K562 (cell line): Measurements from ENCODE around the gene VASH1. TPM values are rescaled to one million over a fixed set of nuclear protein-coding genes. Genes with fewer than 3 reads are reported as not detected.

Experiments used
- ATAC-seq: fragments of 200-7000 bp; cut with Tn5 transposase; 3 replicates; pipeline ENCODE4 v1.9.1; 2020; ENCODE audit warnings: moderate library complexity
- BruUV-seq: library from RNA; stranded (reverse); fragments of 400-500 nt; replicated peaks from 2 replicates; lab custom pipeline; 2021; lab: Mats Ljungman, UMichigan
- CTCF ChIA-PET: fragments of 300-600 bp; formaldehyde crosslinking; extraction: SDS; loops from one replicate; lab custom pipeline; 2021; ENCODE audit warnings: low intra/inter-chr PET ratio; lab: Yijun Ruan, JAX
- POLR2A ChIA-PET: fragments of 300-600, 350-650 bp; sonication (Branson Sonifier 250); formaldehyde crosslinking; extraction: SDS; loops from one replicate; lab custom pipeline; 2021; ENCODE audit warnings: antibody characterized with exemption, inconsistent platforms; lab: Yijun Ruan, JAX
- DNase-seq, 4 experiments: peaks; one replicate each; pipeline versions ENCODE4 v3.0.0 to v3.0.0-alpha.2; 2011 to 2018; ENCODE audit warnings: low spot score in 3 of 4, mixed read lengths in 3 of 4; ENCODE audit errors: extremely low read depth in 1 of 4
- FAIRE-seq: peaks from 2 replicates; lab custom pipeline; 2011; peaks lifted over from hg19 to GRCh38; lab: Jason Lieb, UNC
- H2AFZ ChIP-seq: 2 replicates; pipeline ENCODE4 v1.6.0; 2011; ENCODE audit warnings: low read depth, low read length, control low read depth, inconsistent platforms
- H3K27ac ChIP-seq: fragments of 200-600 bp; 3 replicates; pipeline ENCODE4 v1.8.0; 2011; ENCODE audit warnings: low read depth, mild to moderate bottlenecking, control low read depth, inconsistent platforms, low read length, moderate library complexity, mixed read lengths; ENCODE audit errors: extremely low read depth
- H3K27me3 ChIP-seq, 2 experiments: fragments of 300-600 bp in 1 of 2; 2 replicates in 1 of 2; 3 replicates in 1 of 2; pipeline versions ENCODE4 v1.6.0 to v1.8.0; 2011; ENCODE audit warnings: inconsistent platforms in 2 of 2, low read length in 2 of 2, mild to moderate bottlenecking in 1 of 2, mixed read lengths in 1 of 2, moderate library complexity in 1 of 2; ENCODE audit not compliant: control insufficient read depth in 2 of 2, insufficient read depth in 2 of 2
- H3K36me3 ChIP-seq: fragments of 300-600 bp; 3 replicates; pipeline ENCODE4 v1.8.0; 2011; ENCODE audit warnings: mild to moderate bottlenecking, low read length, inconsistent platforms; ENCODE audit not compliant: control insufficient read depth, insufficient read depth
- H3K4me1 ChIP-seq, 2 experiments: fragments of 200-600 bp in 1 of 2; replicated peaks in 1 of 2; 2 replicates in 1 of 2; 3 replicates in 1 of 2; pipeline versions ENCODE4 v1.5.1 to v1.8.0; 2011; ENCODE audit warnings: inconsistent platforms in 2 of 2, low read length in 2 of 2, mild to moderate bottlenecking in 1 of 2, mixed read lengths in 1 of 2, moderate library complexity in 1 of 2; ENCODE audit not compliant: control insufficient read depth in 2 of 2, insufficient read depth in 2 of 2
- H3K4me2 ChIP-seq: 2 replicates; pipeline ENCODE4 v1.6.1; 2011; ENCODE audit warnings: low read length, control low read depth, inconsistent platforms, mixed read lengths; ENCODE audit not compliant: insufficient read depth
- H3K4me3 ChIP-seq: fragments of 200-600 bp; sonication (generic), shearing (Covaris generic); 2 replicates; pipeline ENCODE4 v1.5.1; 2016; ENCODE audit warnings: control low read depth, inconsistent platforms
- H3K79me2 ChIP-seq: fragments of 200-600 bp; 3 replicates; pipeline ENCODE4 v1.8.0; 2011; ENCODE audit warnings: low read length, inconsistent platforms; ENCODE audit not compliant: control insufficient read depth, insufficient read depth
- H3K9ac ChIP-seq, 2 experiments: 2 replicates each; pipeline versions ENCODE4 v1.6.0 to v1.6.1; 2011; ENCODE audit warnings: low read depth in 2 of 2, low read length in 2 of 2, control low read depth in 1 of 2, inconsistent platforms in 1 of 2, mild to moderate bottlenecking in 1 of 2, mixed read lengths in 1 of 2; ENCODE audit not compliant: insufficient read depth in 1 of 2
- H3K9me1 ChIP-seq: one replicate; pipeline ENCODE4 v1.6.0; 2011; ENCODE audit warnings: inconsistent platforms, mild to moderate bottlenecking, low read length, moderate library complexity; ENCODE audit not compliant: control insufficient read depth, insufficient read depth
- H3K9me3 ChIP-seq: replicated peaks from 2 replicates; pipeline ENCODE4 v1.5.1; 2011; ENCODE audit warnings: low read depth, low read length, inconsistent platforms; ENCODE audit not compliant: control insufficient read depth, insufficient read depth
- H4K20me1 ChIP-seq: replicated peaks from 2 replicates; pipeline ENCODE4 v1.6.1; 2011; ENCODE audit warnings: low read length, inconsistent platforms, mixed read lengths; ENCODE audit not compliant: control insufficient read depth, insufficient read depth
- NFIC ChIP-seq: fragments of 450-650 bp; IDR thresholded peaks from 2 replicates; pipeline ENCODE4 v1.6.1; 2017; ENCODE audit warnings: mild to moderate bottlenecking, inconsistent platforms
- NFIX ChIP-seq: fragments of 250-450 bp; sonication (Bioruptor Pico); IDR thresholded peaks from 2 replicates; pipeline ENCODE4 v1.4.0; 2020; ENCODE audit warnings: low read depth, mild to moderate bottlenecking, moderate library complexity
- ZBED1 ChIP-seq: IDR thresholded peaks from 2 replicates; pipeline ENCODE4 v1.6.1; 2014
- ZC3H8 ChIP-seq: fragments of 450-650 bp; IDR thresholded peaks from 2 replicates; pipeline ENCODE4 v1.6.1; 2017
- WGBS: fragments of 100-300 bp; shearing (Covaris generic); methylation state at CpG from one replicate; pipeline ENCODE4 v1.1.6; 2016; ENCODE audit warnings: low coverage, mixed read lengths; ENCODE audit not compliant: insufficient coverage; ENCODE audit errors: missing lambda C conversion rate; 5-methylcytosine and 5-hydroxymethylcytosine counted together
- in situ Hi-C: fragments of 300-500 bp; cut with MboI; formaldehyde crosslinking; loops from 4 replicates; pipeline ENCODE4 v1.15.0; 2018; ENCODE audit warnings: inconsistent platforms, mixed read lengths
- intact Hi-C: fragments of 100-400 bp; cut with micrococcal nuclease; formaldehyde crosslinking; loops from 2 replicates; pipeline ENCODE4 v1.14.2; 2022
- polyA plus RNA-seq, 8 experiments: library from polyadenylated mRNA; depleted of rRNA in 4 of 8; stranded (reverse) in 5 of 8; unstranded in 3 of 8; fragments of >200 nt; fragmentation: Nextera tagmentation in 2 of 8; fragmentation: Illumina TruSeq in 1 of 8; extraction: Ambion mirVana in 2 of 8; extraction: Trizol in 1 of 8; gene quantifications; 2 replicates each; pipeline versions ENCODE4 v1.2.1 to v1.2.3, GENCODE V29; 2011 to 2014; ENCODE audit warnings: inconsistent platforms in 1 of 8, missing spikeins in 1 of 8
- total RNA-seq, 7 experiments: library from RNA; depleted of rRNA in 6 of 7; stranded (reverse); fragments of >200 nt in 6 of 7; fragmentation: Illumina TruSeq in 2 of 7; extraction: Trizol in 2 of 7; gene quantifications; 2 replicates each; pipeline versions ENCODE4 v1.2.1 to v1.2.3, GENCODE V29; 2011 to 2021; ENCODE audit warnings: low replicate concordance in 1 of 7
- TF ChIP-seq, protein P1 (sequence below): fragments of 450-650 bp; IDR thresholded peaks from 2 replicates; pipeline ENCODE4 v1.6.1; 2016
- TF ChIP-seq, protein P2 (sequence below): fragments of 200-400 bp; formaldehyde crosslinking; IDR thresholded peaks from 2 replicates; pipeline ENCODE4 v1.6.1; 2017; ENCODE audit warnings: mild to moderate bottlenecking, low read depth, low read length, moderate library complexity

VASH1 gene
- total and polyA plus RNA-seq, 9 of the 15 experiments (the other 6 are each of a cell fraction or from before 2014, with no cell fraction given), result 0.01 to 0.43 (median 0.13) TPM; not detected in 1

- Histone ChIP-seq H3K9ac (no peak overlapping the region), H3K79me2 (no peaks in the 10 kb centered on the region), H4K20me1 (no peaks in the 10 kb centered on the region), H3K9me1 (no peaks in the 10 kb centered on the region), H3K36me3 (no peaks in the 10 kb centered on the region), H3K9me3 (no peaks in the 10 kb centered on the region), H3K4me2 (no peak overlapping the region), H3K27me3 (peaks cover 0 to 44% of the 10 kb centered on the region in 2 experiments; a peak in 3 of 5 replicates), H3K4me1 (peaks cover 0 to 4% of the 10 kb centered on the region in 2 experiments; a peak in 2 of 5 replicates), H3K4me3 (no peak overlapping the region), H2AFZ (no peak overlapping the region), H3K27ac (no peak overlapping the region)
- WGBS, result 14% methylated on average over 6 of the region's 6 CpGs
- CTCF ChIA-PET, result no interaction called here
- POLR2A ChIA-PET, result interaction anchor here (1.0 kb wide), 1 partner anchor 10 kb away, joined by 4 read pairs; no protein-coding TSS in a partner anchor
- in situ Hi-C loops (no loop called here), intact Hi-C loops (no loop called here)
- no TSS peak for BruUV-seq
- no peak for TF ChIP-seq NFIX (CRISPR knock-in tag)
- no peak for TF ChIP-seq ZC3H8
- no peak for ATAC-seq
- no peak for FAIRE-seq
- DNase-seq, result no peak
These were observed 4.9 kb upstream of the VASH1 start for GRCh38 chr14:76756371-76756750.

GRCh38 chr14:76759589-76759988 lies 1.7 kb upstream of the VASH1 start:
- FAIRE-seq, result peak; percentile 37
- POLR2A ChIA-PET, result no interaction called here
- Histone ChIP-seq H3K27ac (no peak overlapping the region), H3K9me3 (no peaks in the 10 kb centered on the region), H3K4me1 (peaks cover 0 to 19% of the 10 kb centered on the region in 2 experiments; a peak in 2 of 5 replicates), H3K36me3 (no peaks in the 10 kb centered on the region), H3K79me2 (no peaks in the 10 kb centered on the region), H3K27me3 (peaks cover 0 to 42% of the 10 kb centered on the region in 2 experiments; a peak in 2 of 5 replicates), H3K4me3 (no peak overlapping the region), H2AFZ (no peak overlapping the region), H3K9me1 (no peaks in the 10 kb centered on the region)
- no peak for ATAC-seq
- DNase-seq, result peak in 1 of 4 experiments; percentile 3
- in situ Hi-C loops, result no loop called here
- intact Hi-C loops, result no loop called here
- BruUV-seq, result no TSS peak
- TF ChIP-seq ZBED1, result no peak
- TF ChIP-seq, protein P1, sequence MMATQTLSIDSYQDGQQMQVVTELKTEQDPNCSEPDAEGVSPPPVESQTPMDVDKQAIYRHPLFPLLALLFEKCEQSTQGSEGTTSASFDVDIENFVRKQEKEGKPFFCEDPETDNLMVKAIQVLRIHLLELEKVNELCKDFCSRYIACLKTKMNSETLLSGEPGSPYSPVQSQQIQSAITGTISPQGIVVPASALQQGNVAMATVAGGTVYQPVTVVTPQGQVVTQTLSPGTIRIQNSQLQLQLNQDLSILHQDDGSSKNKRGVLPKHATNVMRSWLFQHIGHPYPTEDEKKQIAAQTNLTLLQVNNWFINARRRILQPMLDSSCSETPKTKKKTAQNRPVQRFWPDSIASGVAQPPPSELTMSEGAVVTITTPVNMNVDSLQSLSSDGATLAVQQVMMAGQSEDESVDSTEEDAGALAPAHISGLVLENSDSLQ, result peak; percentile 9; the same call in 1 of the 2 replicates
- TF ChIP-seq, protein P2, sequence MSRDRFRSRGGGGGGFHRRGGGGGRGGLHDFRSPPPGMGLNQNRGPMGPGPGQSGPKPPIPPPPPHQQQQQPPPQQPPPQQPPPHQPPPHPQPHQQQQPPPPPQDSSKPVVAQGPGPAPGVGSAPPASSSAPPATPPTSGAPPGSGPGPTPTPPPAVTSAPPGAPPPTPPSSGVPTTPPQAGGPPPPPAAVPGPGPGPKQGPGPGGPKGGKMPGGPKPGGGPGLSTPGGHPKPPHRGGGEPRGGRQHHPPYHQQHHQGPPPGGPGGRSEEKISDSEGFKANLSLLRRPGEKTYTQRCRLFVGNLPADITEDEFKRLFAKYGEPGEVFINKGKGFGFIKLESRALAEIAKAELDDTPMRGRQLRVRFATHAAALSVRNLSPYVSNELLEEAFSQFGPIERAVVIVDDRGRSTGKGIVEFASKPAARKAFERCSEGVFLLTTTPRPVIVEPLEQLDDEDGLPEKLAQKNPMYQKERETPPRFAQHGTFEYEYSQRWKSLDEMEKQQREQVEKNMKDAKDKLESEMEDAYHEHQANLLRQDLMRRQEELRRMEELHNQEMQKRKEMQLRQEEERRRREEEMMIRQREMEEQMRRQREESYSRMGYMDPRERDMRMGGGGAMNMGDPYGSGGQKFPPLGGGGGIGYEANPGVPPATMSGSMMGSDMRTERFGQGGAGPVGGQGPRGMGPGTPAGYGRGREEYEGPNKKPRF, result no peak
- peak; percentile 19; the same call in 1 of the 2 replicates for TF ChIP-seq NFIC
- TF ChIP-seq, all 486 proteins: peak for 2
- Histone ChIP-seq H3K4me2 (no peak overlapping the region), H3K9ac (no peak overlapping the region), H4K20me1 (no peaks in the 10 kb centered on the region)
- 0% methylated on average over 3 of the region's 4 CpGs for WGBS
- CTCF ChIA-PET, result no interaction called here
